GM12878 (cell line): ENCODE results near the gene NEMF. TPM values are rescaled to one million over a fixed set of nuclear protein-coding genes. Genes with fewer than 3 reads are reported as not detected.

ENCODE experiments used
- ATAC-seq: fragments of 200-7000 bp; cut with Tn5 transposase; 3 replicates; pipeline ENCODE4 v1.9.1; 2020; ENCODE audit warnings: mild to moderate bottlenecking, moderate library complexity
- BruUV-seq: library from RNA; stranded (reverse); fragments of 400-500 nt; replicated peaks from 2 replicates; lab custom pipeline; 2021; lab: Mats Ljungman, UMichigan
- CTCF ChIA-PET: fragments of 300-600 bp; sonication (Branson Sonifier 250); formaldehyde crosslinking; extraction: SDS; loops from one replicate; lab custom pipeline; 2021; ENCODE audit warnings: inconsistent platforms; lab: Yijun Ruan, JAX
- POLR2A ChIA-PET: fragments of 350-600 bp; formaldehyde crosslinking; extraction: SDS; loops from one replicate; lab custom pipeline; 2021; ENCODE audit warnings: inconsistent platforms; lab: Charles Lee
- RAD21 ChIA-PET: fragments of 300-600 bp; sonication (Branson Sonifier 250); formaldehyde crosslinking; loops from one replicate; lab custom pipeline; 2023; ENCODE audit warnings: antibody characterized with exemption; ENCODE audit not compliant: unreplicated experiment; lab: Charles Lee
- SMC1A ChIA-PET: fragments of 300-600 bp; sonication (Branson Sonifier 250); formaldehyde crosslinking; loops from one replicate; lab custom pipeline; 2023; ENCODE audit not compliant: unreplicated experiment, uncharacterized antibody; lab: Charles Lee
- DNase-seq: peaks from one replicate; pipeline ENCODE4 v3.0.0-alpha.2; 2011; ENCODE audit warnings: low read depth, low spot score
- FAIRE-seq: peaks from 3 replicates; lab custom pipeline; 2011; peaks lifted over from hg19 to GRCh38; lab: Jason Lieb, UNC
- H2AFZ ChIP-seq: 2 replicates; pipeline ENCODE4 v1.6.0; 2011; ENCODE audit warnings: low read depth, low read length, control low read depth; ENCODE audit not compliant: control insufficient read depth
- H3K27ac ChIP-seq: 2 replicates; pipeline ENCODE4 v1.5.1; 2011; ENCODE audit warnings: control low read depth; ENCODE audit not compliant: control insufficient read depth, insufficient read depth
- H3K27me3 ChIP-seq, 2 experiments: replicated peaks in 1 of 2; 2 replicates each; pipeline versions ENCODE4 v1.6.0 to v1.6.1; 2011; ENCODE audit warnings: low read length in 1 of 2; ENCODE audit not compliant: control insufficient read depth in 2 of 2, insufficient read depth in 2 of 2
- H3K36me3 ChIP-seq, 2 experiments: 2 replicates each; pipeline ENCODE4 v1.5.1; 2011; ENCODE audit warnings: low read length in 1 of 2; ENCODE audit not compliant: control insufficient read depth in 2 of 2, insufficient read depth in 2 of 2
- H3K4me1 ChIP-seq: 2 replicates; pipeline ENCODE4 v1.6.1; 2011; ENCODE audit warnings: mild to moderate bottlenecking, low read length, moderate library complexity, mixed read lengths; ENCODE audit not compliant: control insufficient read depth, insufficient read depth
- H3K4me2 ChIP-seq: 2 replicates; pipeline ENCODE4 v1.6.0; 2011; ENCODE audit warnings: control low read depth; ENCODE audit not compliant: control insufficient read depth, insufficient read depth
- H3K4me3 ChIP-seq: fragments of 200-600 bp; sonication (generic); 2 replicates; pipeline ENCODE4 v1.5.1; 2016
- H3K79me2 ChIP-seq: 2 replicates; pipeline ENCODE4 v1.6.0; 2011; ENCODE audit warnings: low read length; ENCODE audit not compliant: control insufficient read depth, insufficient read depth
- H3K9ac ChIP-seq: 2 replicates; pipeline ENCODE4 v1.8.0; 2011; ENCODE audit warnings: low read length, control low read depth, mixed read lengths; ENCODE audit not compliant: control insufficient read depth, insufficient read depth
- H3K9me3 ChIP-seq: replicated peaks from 3 replicates; pipeline ENCODE4 v1.5.1; 2011; ENCODE audit warnings: mild to moderate bottlenecking, low read length; ENCODE audit not compliant: control insufficient read depth, insufficient read depth
- H4K20me1 ChIP-seq: 2 replicates; pipeline ENCODE4 v1.6.0; 2011; ENCODE audit not compliant: control insufficient read depth, insufficient read depth
- ATF7 ChIP-seq: fragments of 450-650 bp; IDR thresholded peaks from 2 replicates; pipeline ENCODE4 v1.6.1; 2016; ENCODE audit warnings: low read depth, mild to moderate bottlenecking
- BRCA1 ChIP-seq: IDR thresholded peaks from 2 replicates; pipeline ENCODE4 v1.6.1; 2011; ENCODE audit warnings: low read depth, low read length, improper control_type of control experiment
- MEF2B ChIP-seq: fragments of 450-650 bp; IDR thresholded peaks from 2 replicates; pipeline ENCODE4 v1.6.1; 2018; ENCODE audit warnings: mild to moderate bottlenecking, moderate library complexity; ENCODE audit not compliant: partially characterized antibody, poor library complexity, severe bottlenecking
- WGBS: methylation state at CpG from one replicate; pipeline ENCODE4 v1.1.6; 2016; ENCODE audit warnings: low lambda C conversion rate; ENCODE audit not compliant: insufficient replicate concordance, insufficient coverage; ENCODE audit errors: missing lambda C conversion rate; 5-methylcytosine and 5-hydroxymethylcytosine counted together
- in situ Hi-C: fragments of 300-500 bp; cut with MboI; formaldehyde crosslinking; loops from 9 replicates; pipeline ENCODE4 v1.14.3; 2018; ENCODE audit warnings: mixed read lengths
- intact Hi-C: fragments of 100-400 bp; cut with micrococcal nuclease; formaldehyde crosslinking; loops from one replicate; pipeline ENCODE4 v1.14.2; 2022; ENCODE audit not compliant: unreplicated experiment
- polyA plus RNA-seq, 11 experiments: library from polyadenylated mRNA; depleted of rRNA in 4 of 11; unstranded in 6 of 11; stranded (reverse) in 5 of 11; fragments of >200 nt; fragmentation: Nextera tagmentation in 4 of 11; fragmentation: Illumina TruSeq in 1 of 11; extraction: Ambion mirVana in 4 of 11; extraction: Trizol in 1 of 11; gene quantifications; 1 replicate in 1 of 11; 2 replicates in 10 of 11; pipeline versions ENCODE4 v1.2.1 to v1.2.3, GENCODE V29; 2011 to 2016; ENCODE audit warnings: inconsistent platforms in 2 of 11, missing spikeins in 2 of 11, low read depth in 1 of 11
- total RNA-seq, 4 experiments: library from RNA; depleted of rRNA in 3 of 4; stranded (reverse); fragments of >200 nt in 3 of 4; fragmentation: Illumina TruSeq in 1 of 4; extraction: Trizol in 1 of 4; gene quantifications; 2 replicates each; pipeline versions ENCODE4 v1.2.1 to v1.2.3, GENCODE V29; 2013 to 2021
- TF ChIP-seq, protein P1 (sequence below): IDR thresholded peaks from 2 replicates; pipeline ENCODE4 v1.6.1; 2011; ENCODE audit warnings: borderline replicate concordance, low read depth, mild to moderate bottlenecking, moderate library complexity, low read length; ENCODE audit not compliant: insufficient read depth, poor library complexity, severe bottlenecking
- TF ChIP-seq, protein P2 (sequence below): fragments of 450-650 bp; IDR thresholded peaks from 2 replicates; pipeline ENCODE4 v1.6.1; 2017; ENCODE audit warnings: mild to moderate bottlenecking, moderate library complexity
- TF ChIP-seq, protein P3 (sequence below): fragments of 450-650 bp; formaldehyde crosslinking; IDR thresholded peaks from 2 replicates; pipeline ENCODE4 v1.4.0; 2022; ENCODE audit warnings: mild to moderate bottlenecking, moderate library complexity

The NEMF gene
- total and polyA plus RNA-seq, 10 of the 15 experiments (the other 5 are each of a cell fraction or from before 2014, with no cell fraction given): 31.5 to 80.1 (median 61.1) TPM

- ChIA-PET CTCF (interaction anchor here (0.8 kb wide), 1 partner anchor 9 kb away, joined by 4 read pairs; no protein-coding TSS in a partner anchor), RAD21 (no interaction called here), SMC1A (interaction anchor here (0.6 to 2.1 kb wide), 5 partner anchors 17 to 218 kb away, joined by 3 to 9 read pairs (median 5); no protein-coding TSS in a partner anchor), POLR2A (no interaction called here)
- DNase-seq (no peak), FAIRE-seq (no peak), ATAC-seq (no peak)
- no peaks in the 10 kb centered on the region for H3K4me1 ChIP-seq
- BruUV-seq: no TSS peak
- no peaks in the 10 kb centered on the region for H3K79me2 ChIP-seq
- no peaks in the 10 kb centered on the region for H3K9me3 ChIP-seq
- H3K4me3 ChIP-seq: no peak overlapping the region
- H3K27me3 ChIP-seq: no peaks in the 10 kb centered on the region
- intact Hi-C loops: no loop called here
- H3K27ac ChIP-seq: no peak overlapping the region
- no peak overlapping the region for H3K4me2 ChIP-seq
- TF ChIP-seq MEF2B (no peak), ATF7 (no peak), BRCA1 (no peak)
- TF ChIP-seq, protein P1, sequence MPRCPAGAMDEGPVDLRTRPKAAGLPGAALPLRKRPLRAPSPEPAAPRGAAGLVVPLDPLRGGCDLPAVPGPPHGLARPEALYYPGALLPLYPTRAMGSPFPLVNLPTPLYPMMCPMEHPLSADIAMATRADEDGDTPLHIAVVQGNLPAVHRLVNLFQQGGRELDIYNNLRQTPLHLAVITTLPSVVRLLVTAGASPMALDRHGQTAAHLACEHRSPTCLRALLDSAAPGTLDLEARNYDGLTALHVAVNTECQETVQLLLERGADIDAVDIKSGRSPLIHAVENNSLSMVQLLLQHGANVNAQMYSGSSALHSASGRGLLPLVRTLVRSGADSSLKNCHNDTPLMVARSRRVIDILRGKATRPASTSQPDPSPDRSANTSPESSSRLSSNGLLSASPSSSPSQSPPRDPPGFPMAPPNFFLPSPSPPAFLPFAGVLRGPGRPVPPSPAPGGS: no peak
- TF ChIP-seq, protein P2, sequence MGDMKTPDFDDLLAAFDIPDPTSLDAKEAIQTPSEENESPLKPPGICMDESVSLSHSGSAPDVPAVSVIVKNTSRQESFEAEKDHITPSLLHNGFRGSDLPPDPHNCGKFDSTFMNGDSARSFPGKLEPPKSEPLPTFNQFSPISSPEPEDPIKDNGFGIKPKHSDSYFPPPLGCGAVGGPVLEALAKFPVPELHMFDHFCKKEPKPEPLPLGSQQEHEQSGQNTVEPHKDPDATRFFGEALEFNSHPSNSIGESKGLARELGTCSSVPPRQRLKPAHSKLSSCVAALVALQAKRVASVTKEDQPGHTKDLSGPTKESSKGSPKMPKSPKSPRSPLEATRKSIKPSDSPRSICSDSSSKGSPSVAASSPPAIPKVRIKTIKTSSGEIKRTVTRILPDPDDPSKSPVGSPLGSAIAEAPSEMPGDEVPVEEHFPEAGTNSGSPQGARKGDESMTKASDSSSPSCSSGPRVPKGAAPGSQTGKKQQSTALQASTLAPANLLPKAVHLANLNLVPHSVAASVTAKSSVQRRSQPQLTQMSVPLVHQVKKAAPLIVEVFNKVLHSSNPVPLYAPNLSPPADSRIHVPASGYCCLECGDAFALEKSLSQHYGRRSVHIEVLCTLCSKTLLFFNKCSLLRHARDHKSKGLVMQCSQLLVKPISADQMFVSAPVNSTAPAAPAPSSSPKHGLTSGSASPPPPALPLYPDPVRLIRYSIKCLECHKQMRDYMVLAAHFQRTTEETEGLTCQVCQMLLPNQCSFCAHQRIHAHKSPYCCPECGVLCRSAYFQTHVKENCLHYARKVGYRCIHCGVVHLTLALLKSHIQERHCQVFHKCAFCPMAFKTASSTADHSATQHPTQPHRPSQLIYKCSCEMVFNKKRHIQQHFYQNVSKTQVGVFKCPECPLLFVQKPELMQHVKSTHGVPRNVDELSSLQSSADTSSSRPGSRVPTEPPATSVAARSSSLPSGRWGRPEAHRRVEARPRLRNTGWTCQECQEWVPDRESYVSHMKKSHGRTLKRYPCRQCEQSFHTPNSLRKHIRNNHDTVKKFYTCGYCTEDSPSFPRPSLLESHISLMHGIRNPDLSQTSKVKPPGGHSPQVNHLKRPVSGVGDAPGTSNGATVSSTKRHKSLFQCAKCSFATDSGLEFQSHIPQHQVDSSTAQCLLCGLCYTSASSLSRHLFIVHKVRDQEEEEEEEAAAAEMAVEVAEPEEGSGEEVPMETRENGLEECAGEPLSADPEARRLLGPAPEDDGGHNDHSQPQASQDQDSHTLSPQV: no peak
- TF ChIP-seq, protein P3, sequence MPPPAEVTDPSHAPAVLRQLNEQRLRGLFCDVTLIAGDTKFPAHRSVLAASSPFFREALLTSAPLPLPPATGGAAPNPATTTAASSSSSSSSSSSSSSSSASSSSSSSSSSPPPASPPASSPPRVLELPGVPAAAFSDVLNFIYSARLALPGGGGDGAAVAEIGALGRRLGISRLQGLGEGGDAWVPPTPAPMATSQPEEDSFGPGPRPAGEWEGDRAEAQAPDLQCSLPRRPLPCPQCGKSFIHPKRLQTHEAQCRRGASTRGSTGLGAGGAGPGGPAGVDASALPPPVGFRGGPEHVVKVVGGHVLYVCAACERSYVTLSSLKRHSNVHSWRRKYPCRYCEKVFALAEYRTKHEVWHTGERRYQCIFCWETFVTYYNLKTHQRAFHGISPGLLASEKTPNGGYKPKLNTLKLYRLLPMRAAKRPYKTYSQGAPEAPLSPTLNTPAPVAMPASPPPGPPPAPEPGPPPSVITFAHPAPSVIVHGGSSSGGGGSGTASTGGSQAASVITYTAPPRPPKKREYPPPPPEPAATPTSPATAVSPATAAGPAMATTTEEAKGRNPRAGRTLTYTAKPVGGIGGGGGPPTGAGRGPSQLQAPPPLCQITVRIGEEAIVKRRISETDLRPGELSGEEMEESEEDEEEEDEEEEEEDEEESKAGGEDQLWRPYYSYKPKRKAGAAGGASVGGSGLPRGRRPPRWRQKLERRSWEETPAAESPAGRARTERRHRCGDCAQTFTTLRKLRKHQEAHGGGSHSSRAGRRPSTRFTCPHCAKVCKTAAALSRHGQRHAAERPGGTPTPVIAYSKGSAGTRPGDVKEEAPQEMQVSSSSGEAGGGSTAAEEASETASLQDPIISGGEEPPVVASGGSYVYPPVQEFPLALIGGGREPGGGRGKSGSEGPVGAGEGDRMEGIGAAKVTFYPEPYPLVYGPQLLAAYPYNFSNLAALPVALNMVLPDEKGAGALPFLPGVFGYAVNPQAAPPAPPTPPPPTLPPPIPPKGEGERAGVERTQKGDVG (CRISPR knock-in tag): no peak
- H4K20me1 ChIP-seq: no peaks in the 10 kb centered on the region
- 82% methylated on average over 18 of the region's 18 CpGs for WGBS
- no peak overlapping the region for H2AFZ ChIP-seq
- H3K9ac ChIP-seq: no peak overlapping the region
- in situ Hi-C loops: no loop called here
- no peaks in the 10 kb centered on the region for H3K36me3 ChIP-seq
Measured at GRCh38 chr14:49882826-49883694, 30.5 kb upstream of the NEMF start.
